Smooth muscle cell (in vitro differentiated cells): Measurements from ENCODE around the gene CDRT4. TPM values are rescaled to one million over a fixed set of nuclear protein-coding genes. Genes with fewer than 3 reads are reported as not detected.
A peak's percentile ranks its signal among the peaks of the same experiment; 100 is the strongest.

Experiments used
- DNase-seq: peaks from one replicate; lab custom pipeline; 2025; ENCODE audit not compliant: unreplicated experiment; lab: John Stamatoyannopoulos, UW
- H2AFZ ChIP-seq: fragments of 200-600 bp; sonication (generic); 2 replicates; pipeline ENCODE4 v1.6.0; 2016; ENCODE audit warnings: antibody characterized with exemption, low read depth, mild to moderate bottlenecking
- H3F3A ChIP-seq: fragments of 200-600 bp; sonication (generic); 2 replicates; pipeline ENCODE4 v1.6.0; 2017; ENCODE audit warnings: antibody characterized with exemption, low read depth
- H3K27ac ChIP-seq: fragments of 200-600 bp; sonication (generic); 2 replicates; pipeline ENCODE4 v1.5.1; 2016; ENCODE audit warnings: low read depth, mild to moderate bottlenecking
- H3K27me3 ChIP-seq: fragments of 200-600 bp; sonication (generic); 2 replicates; pipeline ENCODE4 v1.6.1; 2016; ENCODE audit warnings: low read depth, mild to moderate bottlenecking
- H3K36me3 ChIP-seq: fragments of 200-600 bp; sonication (generic); 2 replicates; pipeline ENCODE4 v1.5.1; 2016; ENCODE audit warnings: low read depth
- H3K4me1 ChIP-seq: fragments of 200-600 bp; sonication (generic); 2 replicates; pipeline ENCODE4 v1.5.1; 2016; ENCODE audit warnings: low read depth
- H3K4me2 ChIP-seq: fragments of 200-600 bp; sonication (generic); 2 replicates; pipeline ENCODE4 v1.6.0; 2016; ENCODE audit warnings: mild to moderate bottlenecking
- H3K4me3 ChIP-seq: fragments of 200-600 bp; sonication (generic); 2 replicates; pipeline ENCODE4 v1.5.1; 2016; ENCODE audit warnings: mild to moderate bottlenecking
- H3K79me2 ChIP-seq: fragments of 200-600 bp; sonication (generic); 2 replicates; pipeline ENCODE4 v1.6.0; 2016; ENCODE audit warnings: low read depth, mild to moderate bottlenecking
- H3K9ac ChIP-seq: fragments of 200-600 bp; sonication (generic); 2 replicates; pipeline ENCODE4 v1.6.0; 2016; ENCODE audit warnings: low read depth
- H3K9me3 ChIP-seq: fragments of 200-600 bp; sonication (generic); replicated peaks from 2 replicates; pipeline ENCODE4 v1.5.1; 2016; ENCODE audit warnings: low read depth
- H4K20me1 ChIP-seq: fragments of 200-600 bp; sonication (generic); 2 replicates; pipeline ENCODE4 v1.6.0; 2016; ENCODE audit warnings: low read depth
- WGBS: methylation state at CpG from one replicate; pipeline ENCODE4 v1.1.7; 2016; ENCODE audit warnings: low lambda C conversion rate; 5-methylcytosine and 5-hydroxymethylcytosine counted together
- polyA plus RNA-seq: library from polyadenylated mRNA; unstranded; fragments of >200 nt; fragmentation: Nextera tagmentation; extraction: Ambion mirVana; gene quantifications from 2 replicates; pipeline ENCODE4 v1.2.1, GENCODE V29; 2016
- total RNA-seq: library from RNA; depleted of rRNA; stranded (reverse); fragments of >200 nt; gene quantifications from 2 replicates; pipeline ENCODE4 v1.2.3, GENCODE V29; 2014
- TF ChIP-seq, protein P1 (sequence below): fragments of 200-600 bp; sonication (generic); IDR thresholded peaks from 2 replicates; pipeline ENCODE4 v1.5.1; 2017; ENCODE audit warnings: borderline replicate concordance, mild to moderate bottlenecking, antibody characterized with exemption; ENCODE audit not compliant: insufficient read depth, poor library complexity, severe bottlenecking

Gene CDRT4
- total and polyA plus RNA-seq, 2 experiments from 2014 or later: 0.45 to 4.2 TPM

DNA sequence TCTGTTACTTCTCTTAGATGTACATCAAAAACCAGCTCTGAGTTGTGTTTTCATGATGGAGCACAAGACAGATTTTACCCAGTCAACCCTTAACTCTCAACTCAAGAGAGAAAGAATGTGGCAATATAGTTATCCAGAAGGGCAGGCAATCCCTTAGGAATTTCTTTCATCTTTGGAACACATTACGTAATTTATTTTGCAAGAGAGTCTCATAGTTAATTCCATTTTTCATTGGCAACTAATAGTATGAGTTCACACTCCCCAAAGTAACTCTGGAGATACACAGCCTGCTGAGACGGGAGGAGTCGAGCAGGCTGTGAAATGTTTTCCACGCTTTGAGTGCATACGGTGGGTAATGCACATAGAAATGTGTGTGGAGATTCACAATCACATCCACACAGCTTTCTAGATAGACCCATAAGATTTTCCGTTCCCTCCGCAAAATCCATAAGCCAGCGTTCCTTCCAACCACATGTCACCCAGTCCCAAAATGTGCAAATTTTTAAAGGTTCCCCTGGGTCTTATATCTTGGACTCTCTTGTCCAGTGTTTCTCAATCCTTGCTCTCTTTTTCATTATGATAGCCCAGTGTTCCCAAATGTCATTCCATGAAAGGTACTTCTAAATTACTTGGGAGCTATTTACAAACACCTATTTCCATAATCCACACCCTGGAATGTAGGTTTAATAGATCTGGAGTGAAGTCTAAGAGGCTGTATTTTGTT is 8.4 kb upstream of the CDRT4 start:
- H3K9ac ChIP-seq: no peak overlapping the region
- H3K27ac ChIP-seq: peak overlapping the region; percentile 40
- peak overlapping the region; percentile 27 for H3K4me2 ChIP-seq
- peaks cover 3% of the 10 kb centered on the region for H3F3A ChIP-seq
- no peaks in the 10 kb centered on the region for H3K9me3 ChIP-seq
- H4K20me1 ChIP-seq: no peaks in the 10 kb centered on the region
- no peaks in the 10 kb centered on the region for H3K4me1 ChIP-seq
- H3K36me3 ChIP-seq: no peaks in the 10 kb centered on the region
- H3K27me3 ChIP-seq: no peaks in the 10 kb centered on the region
- no peak for DNase-seq
- H3K4me3 ChIP-seq: no peak overlapping the region
- WGBS: 38% methylated on average over 8 of the region's 8 CpGs
- H2AFZ ChIP-seq: no peak overlapping the region
- no peaks in the 10 kb centered on the region for H3K79me2 ChIP-seq
- TF ChIP-seq, protein P1, sequence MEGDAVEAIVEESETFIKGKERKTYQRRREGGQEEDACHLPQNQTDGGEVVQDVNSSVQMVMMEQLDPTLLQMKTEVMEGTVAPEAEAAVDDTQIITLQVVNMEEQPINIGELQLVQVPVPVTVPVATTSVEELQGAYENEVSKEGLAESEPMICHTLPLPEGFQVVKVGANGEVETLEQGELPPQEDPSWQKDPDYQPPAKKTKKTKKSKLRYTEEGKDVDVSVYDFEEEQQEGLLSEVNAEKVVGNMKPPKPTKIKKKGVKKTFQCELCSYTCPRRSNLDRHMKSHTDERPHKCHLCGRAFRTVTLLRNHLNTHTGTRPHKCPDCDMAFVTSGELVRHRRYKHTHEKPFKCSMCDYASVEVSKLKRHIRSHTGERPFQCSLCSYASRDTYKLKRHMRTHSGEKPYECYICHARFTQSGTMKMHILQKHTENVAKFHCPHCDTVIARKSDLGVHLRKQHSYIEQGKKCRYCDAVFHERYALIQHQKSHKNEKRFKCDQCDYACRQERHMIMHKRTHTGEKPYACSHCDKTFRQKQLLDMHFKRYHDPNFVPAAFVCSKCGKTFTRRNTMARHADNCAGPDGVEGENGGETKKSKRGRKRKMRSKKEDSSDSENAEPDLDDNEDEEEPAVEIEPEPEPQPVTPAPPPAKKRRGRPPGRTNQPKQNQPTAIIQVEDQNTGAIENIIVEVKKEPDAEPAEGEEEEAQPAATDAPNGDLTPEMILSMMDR: no peak

DNA sequence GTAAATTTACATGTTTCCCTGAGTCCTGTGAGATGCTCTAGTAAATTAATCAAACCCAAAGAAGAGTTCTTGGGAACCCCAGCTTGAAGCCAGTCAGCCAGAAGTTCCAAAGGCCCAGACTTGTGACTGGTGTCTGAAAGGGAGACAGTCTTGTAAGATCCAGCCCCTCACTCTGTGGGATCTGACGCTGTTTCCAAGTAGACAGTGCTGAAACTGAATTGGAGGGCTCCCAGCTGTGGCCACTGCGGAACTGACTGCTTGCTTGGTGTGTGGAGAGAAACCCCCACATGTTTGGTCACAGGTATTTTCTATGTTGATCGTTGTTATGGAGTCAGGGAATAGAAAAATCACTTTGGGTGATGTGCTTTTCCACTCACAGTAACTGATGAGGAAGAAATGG is 5.5 kb upstream of the CDRT4 start:
- TF ChIP-seq, protein P1: no peak
- 96% methylated on average over 3 of the region's 3 CpGs for WGBS

DNA sequence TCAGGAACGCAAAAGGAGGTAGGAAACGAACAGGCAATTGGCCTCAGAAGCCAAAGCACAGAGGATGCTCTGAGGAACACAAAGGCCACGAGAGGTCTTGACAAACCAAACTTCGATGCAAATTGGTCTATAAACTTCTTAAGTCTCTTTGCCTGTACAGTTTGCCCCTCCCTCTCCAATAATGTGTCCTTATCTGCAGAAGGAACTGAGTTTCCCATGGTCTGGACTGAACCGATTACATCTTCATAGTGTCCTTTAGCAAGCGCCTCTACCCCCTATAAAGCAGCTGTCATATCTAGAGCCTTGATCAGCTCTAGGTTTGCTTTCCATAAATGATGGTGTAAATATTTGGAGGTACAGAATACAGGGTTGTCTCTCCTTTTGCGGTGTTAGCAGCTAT is 3.1 kb upstream of the CDRT4 start:
- Histone ChIP-seq H3K4me3 (no peak overlapping the region), H2AFZ (no peak overlapping the region), H3K4me2 (no peak overlapping the region), H3K27me3 (no peaks in the 10 kb centered on the region), H3K4me1 (no peaks in the 10 kb centered on the region), H3K79me2 (no peaks in the 10 kb centered on the region), H3F3A (no peaks in the 10 kb centered on the region), H3K27ac (no peak overlapping the region), H3K36me3 (no peaks in the 10 kb centered on the region), H3K9ac (no peak overlapping the region), H4K20me1 (no peaks in the 10 kb centered on the region), H3K9me3 (no peaks in the 10 kb centered on the region)
- TF ChIP-seq, protein P1: no peak
- DNase-seq: no peak
- 52% methylated on average over 7 of the region's 7 CpGs for WGBS

More for the DNA sequence above, 5.5 kb upstream of the CDRT4 start:
- H4K20me1 ChIP-seq: no peaks in the 10 kb centered on the region
- H3K4me3 ChIP-seq: no peak overlapping the region
- no peaks in the 10 kb centered on the region for H3F3A ChIP-seq
- H3K4me2 ChIP-seq: no peak overlapping the region
- no peak overlapping the region for H3K27ac ChIP-seq
- H3K4me1 ChIP-seq: no peaks in the 10 kb centered on the region
- DNase-seq: no peak
- no peaks in the 10 kb centered on the region for H3K9me3 ChIP-seq
- no peak overlapping the region for H3K9ac ChIP-seq
- no peaks in the 10 kb centered on the region for H3K36me3 ChIP-seq
- no peaks in the 10 kb centered on the region for H3K79me2 ChIP-seq
- no peak overlapping the region for H2AFZ ChIP-seq
- H3K27me3 ChIP-seq: no peaks in the 10 kb centered on the region

DNA sequence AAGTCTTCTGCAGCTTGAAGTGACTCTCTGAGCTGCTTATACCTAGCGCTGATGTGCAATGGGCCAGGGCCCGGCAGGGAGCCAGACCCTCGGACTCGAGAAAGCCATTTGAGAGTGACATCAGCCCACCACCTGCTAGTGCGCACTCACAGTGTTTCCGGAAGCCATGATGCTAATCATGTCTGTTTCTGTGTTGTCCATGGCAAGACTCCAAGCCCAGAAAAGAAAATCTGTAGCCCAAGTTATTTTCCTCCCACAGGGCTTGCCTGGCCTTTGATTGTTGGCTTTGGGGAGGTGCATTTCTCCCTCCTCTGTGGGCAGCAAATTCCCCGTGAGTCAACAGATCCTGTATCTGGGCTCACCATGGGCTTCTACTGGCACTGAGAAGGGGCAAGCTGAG is 1.8 kb upstream of the CDRT4 start:
- H3K27ac ChIP-seq: no peak overlapping the region
- H3K36me3 ChIP-seq: no peaks in the 10 kb centered on the region
- no peaks in the 10 kb centered on the region for H3K4me1 ChIP-seq
- TF ChIP-seq, protein P1: no peak
- H3K27me3 ChIP-seq: no peaks in the 10 kb centered on the region
- H3F3A ChIP-seq: no peaks in the 10 kb centered on the region
- no peak overlapping the region for H3K4me3 ChIP-seq
- no peak for DNase-seq
- H4K20me1 ChIP-seq: no peaks in the 10 kb centered on the region
- no peak overlapping the region for H3K9ac ChIP-seq
- H2AFZ ChIP-seq: no peak overlapping the region
- H3K79me2 ChIP-seq: no peaks in the 10 kb centered on the region
- no peaks in the 10 kb centered on the region for H3K9me3 ChIP-seq
- no peak overlapping the region for H3K4me2 ChIP-seq
- 90% methylated on average over 7 of the region's 7 CpGs for WGBS
